MCF 10A (cell line): ENCODE data around the gene DCD. TPM values are rescaled to one million over a fixed set of nuclear protein-coding genes. Genes with fewer than 3 reads are reported as not detected.

Experiments
- BruUV-seq: library from RNA; stranded (reverse); fragments of 400-500 nt; replicated peaks from 2 replicates; lab custom pipeline; 2021; lab: Mats Ljungman, UMichigan
- CTCF ChIA-PET: fragments of 300-600 bp; sonication (Branson Sonifier 250); formaldehyde crosslinking; extraction: SDS; loops from one replicate; lab custom pipeline; 2021; ENCODE audit warnings: antibody characterized with exemption, inconsistent platforms; lab: Yijun Ruan, JAX
- POLR2A ChIA-PET: fragments of 300-600, 350-650 bp; sonication (Branson Sonifier 250); formaldehyde crosslinking; extraction: SDS; loops from one replicate; lab custom pipeline; 2020; ENCODE audit warnings: antibody characterized with exemption, inconsistent platforms; lab: Yijun Ruan, JAX
- DNase-seq: peaks from one replicate; pipeline ENCODE4 v3.0.0-alpha.2; 2018; ENCODE audit not compliant: unreplicated experiment
- H3K27ac Mint-ChIP-seq: one replicate; pipeline ENCODE4 v1.8.0; 2022; ENCODE audit warnings: mild to moderate bottlenecking, low read depth, mixed read lengths; ENCODE audit not compliant: unreplicated experiment
- H3K27me3 Mint-ChIP-seq: one replicate; pipeline ENCODE4 v1.8.0; 2022; ENCODE audit warnings: mixed read lengths; ENCODE audit not compliant: insufficient read depth, unreplicated experiment
- H3K36me3 Mint-ChIP-seq: one replicate; pipeline ENCODE4 v1.8.0; 2022; ENCODE audit warnings: mild to moderate bottlenecking, moderate library complexity, mixed read lengths; ENCODE audit not compliant: insufficient read depth, unreplicated experiment
- H3K4me1 Mint-ChIP-seq: one replicate; pipeline ENCODE4 v1.8.0; 2022; ENCODE audit warnings: mixed read lengths; ENCODE audit not compliant: insufficient read depth, unreplicated experiment
- H3K4me3 Mint-ChIP-seq: one replicate; pipeline ENCODE4 v1.8.0; 2022; ENCODE audit warnings: mild to moderate bottlenecking, moderate library complexity, mixed read lengths; ENCODE audit not compliant: unreplicated experiment
- H3K9me3 Mint-ChIP-seq: one replicate; pipeline ENCODE4 v1.8.0; 2022; ENCODE audit warnings: mixed read lengths; ENCODE audit not compliant: unreplicated experiment
- intact Hi-C: fragments of 100-400 bp; cut with micrococcal nuclease; formaldehyde crosslinking; loops from 2 replicates; pipeline ENCODE4 v1.14.1; 2022
- total RNA-seq: library from RNA; stranded (reverse); gene quantifications from 2 replicates; pipeline ENCODE4 v1.2.3, GENCODE V29; 2022
- TF ChIP-seq, protein P1 (sequence below): fragments of 200-600 bp; IDR thresholded peaks from one replicate; pipeline ENCODE4 v1.8.0; 2022; ENCODE audit warnings: antibody characterized with exemption, mild to moderate bottlenecking; ENCODE audit not compliant: unreplicated experiment

Gene DCD
- total RNA-seq, 1 experiment from 2014 or later: not detected

DNA sequence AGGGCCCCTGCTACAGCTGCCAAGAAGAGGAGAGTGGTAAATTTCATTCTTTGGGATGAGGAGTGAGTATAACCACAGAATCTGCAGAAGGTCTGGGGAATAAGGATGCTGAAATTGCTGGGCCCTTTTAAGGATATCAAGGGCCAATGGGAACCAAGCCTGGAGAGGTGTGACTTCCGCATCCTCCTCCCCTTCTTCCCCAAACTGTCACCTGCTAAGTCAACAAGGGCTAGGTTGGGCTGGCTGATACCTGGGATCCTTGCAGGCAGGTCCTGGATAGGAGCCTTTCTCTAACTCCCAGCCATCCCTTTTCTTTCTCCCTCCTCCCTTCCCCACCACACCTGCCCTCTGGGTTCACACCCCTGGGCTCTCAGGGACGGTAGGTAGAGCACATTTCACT is 13.4 kb downstream of the DCD start, which contains the start of gene LACRT:
Gene LACRT (minus strand): TSS at position 101 of the 400 bp plus-strand sequence. CDS start 54 bp downstream, at position 47.
- Mint-ChIP-seq H3K4me1 (no peaks in the 10 kb centered on the region), H3K36me3 (no peaks in the 10 kb centered on the region), H3K9me3 (no peaks in the 10 kb centered on the region), H3K27me3 (peaks cover 38% of the 10 kb centered on the region), H3K4me3 (no peak within 1 kb of the TSS), H3K27ac (no peak within 1 kb of the TSS)
- DNase-seq: no peak
- POLR2A ChIA-PET: no interaction called here
- intact Hi-C loops: no loop called here
- TF ChIP-seq, protein P1, sequence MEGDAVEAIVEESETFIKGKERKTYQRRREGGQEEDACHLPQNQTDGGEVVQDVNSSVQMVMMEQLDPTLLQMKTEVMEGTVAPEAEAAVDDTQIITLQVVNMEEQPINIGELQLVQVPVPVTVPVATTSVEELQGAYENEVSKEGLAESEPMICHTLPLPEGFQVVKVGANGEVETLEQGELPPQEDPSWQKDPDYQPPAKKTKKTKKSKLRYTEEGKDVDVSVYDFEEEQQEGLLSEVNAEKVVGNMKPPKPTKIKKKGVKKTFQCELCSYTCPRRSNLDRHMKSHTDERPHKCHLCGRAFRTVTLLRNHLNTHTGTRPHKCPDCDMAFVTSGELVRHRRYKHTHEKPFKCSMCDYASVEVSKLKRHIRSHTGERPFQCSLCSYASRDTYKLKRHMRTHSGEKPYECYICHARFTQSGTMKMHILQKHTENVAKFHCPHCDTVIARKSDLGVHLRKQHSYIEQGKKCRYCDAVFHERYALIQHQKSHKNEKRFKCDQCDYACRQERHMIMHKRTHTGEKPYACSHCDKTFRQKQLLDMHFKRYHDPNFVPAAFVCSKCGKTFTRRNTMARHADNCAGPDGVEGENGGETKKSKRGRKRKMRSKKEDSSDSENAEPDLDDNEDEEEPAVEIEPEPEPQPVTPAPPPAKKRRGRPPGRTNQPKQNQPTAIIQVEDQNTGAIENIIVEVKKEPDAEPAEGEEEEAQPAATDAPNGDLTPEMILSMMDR: no peak
- BruUV-seq: no TSS peak
- CTCF ChIA-PET: no interaction called here

DNA sequence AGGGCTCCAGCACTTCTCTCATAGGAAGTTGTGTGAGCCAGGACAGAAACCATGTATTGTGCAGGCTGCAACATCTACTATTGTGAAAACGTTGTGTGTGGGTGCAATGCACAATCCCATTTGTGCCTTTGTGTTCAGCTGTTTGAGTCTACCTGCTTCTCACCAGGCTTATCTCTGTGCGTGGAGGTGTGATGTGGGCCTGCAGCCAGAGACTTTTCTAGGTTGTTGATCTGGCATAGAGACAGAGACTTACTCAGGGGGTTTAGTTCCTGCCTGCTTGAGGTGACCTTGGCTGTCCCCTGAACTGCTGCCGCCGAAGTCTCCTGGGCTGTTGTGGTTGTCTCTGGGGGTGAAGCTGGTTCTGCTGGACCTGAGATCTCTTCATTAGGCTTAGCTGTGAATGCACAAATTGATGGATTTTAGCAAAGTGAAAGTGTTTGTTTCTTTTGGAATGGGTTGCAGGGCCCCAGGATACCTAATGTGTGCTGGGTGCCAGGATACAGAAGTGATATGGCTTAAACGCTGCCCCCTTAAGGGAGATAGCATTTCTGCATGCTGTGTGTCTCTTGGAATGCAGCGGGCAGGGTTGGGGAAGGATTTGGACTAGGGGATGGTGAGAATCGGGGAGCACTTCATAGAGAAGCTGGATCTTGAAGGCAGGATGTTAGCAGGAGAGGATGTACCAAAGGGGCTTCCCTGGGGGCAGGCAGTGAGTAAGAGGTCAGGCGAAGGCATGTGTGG is 16.0 kb downstream of the DCD start:
- Mint-ChIP-seq H3K9me3 (peaks cover 6% of the 10 kb centered on the region), H3K27ac (no peak overlapping the region), H3K36me3 (no peaks in the 10 kb centered on the region), H3K4me1 (no peaks in the 10 kb centered on the region), H3K4me3 (no peak overlapping the region), H3K27me3 (peaks cover 47% of the 10 kb centered on the region)
- intact Hi-C loops: no loop called here
- no TSS peak for BruUV-seq
- CTCF ChIA-PET: interaction anchor here (0.5 to 0.8 kb wide), 3 partner anchors 19 to 326 kb away, joined by 3 to 4 read pairs (median 4); no protein-coding TSS in a partner anchor
- TF ChIP-seq, protein P1: peak; percentile 7
- DNase-seq: no peak
- POLR2A ChIA-PET: no interaction called here

DNA sequence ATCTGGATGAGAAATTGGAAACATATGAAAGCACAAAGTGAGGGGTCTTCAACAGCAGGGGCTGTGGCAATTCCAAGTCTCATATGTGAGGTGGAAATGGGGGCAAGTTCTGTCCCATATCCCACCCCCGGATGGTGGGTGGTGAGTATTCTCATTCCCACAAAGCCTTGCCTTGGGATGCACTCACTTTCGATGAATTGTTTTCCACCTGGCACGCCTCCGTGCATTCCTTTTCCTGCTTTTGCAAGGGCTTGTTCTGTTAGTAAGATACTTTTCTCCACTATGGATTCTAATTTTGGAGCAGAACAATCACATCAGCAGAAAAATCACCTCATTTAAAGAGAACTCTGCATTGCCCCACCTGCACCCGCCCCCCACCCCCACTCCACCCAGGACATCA is 16.6 kb downstream of the DCD start:
- ChIA-PET CTCF (interaction anchor here (0.5 to 1.1 kb wide), 3 partner anchors 36 to 327 kb away, joined by 3 to 4 read pairs (median 4); no protein-coding TSS in a partner anchor), POLR2A (no interaction called here)
- no peaks in the 10 kb centered on the region for H3K36me3 Mint-ChIP-seq
- H3K4me3 Mint-ChIP-seq: no peak overlapping the region
- DNase-seq: no peak
- no peaks in the 10 kb centered on the region for H3K4me1 Mint-ChIP-seq
- peaks cover 11% of the 10 kb centered on the region for H3K9me3 Mint-ChIP-seq
- TF ChIP-seq, protein P1: no peak
- intact Hi-C loops: no loop called here
- H3K27me3 Mint-ChIP-seq: peaks cover 54% of the 10 kb centered on the region
- H3K27ac Mint-ChIP-seq: no peak overlapping the region
- no TSS peak for BruUV-seq

DNA sequence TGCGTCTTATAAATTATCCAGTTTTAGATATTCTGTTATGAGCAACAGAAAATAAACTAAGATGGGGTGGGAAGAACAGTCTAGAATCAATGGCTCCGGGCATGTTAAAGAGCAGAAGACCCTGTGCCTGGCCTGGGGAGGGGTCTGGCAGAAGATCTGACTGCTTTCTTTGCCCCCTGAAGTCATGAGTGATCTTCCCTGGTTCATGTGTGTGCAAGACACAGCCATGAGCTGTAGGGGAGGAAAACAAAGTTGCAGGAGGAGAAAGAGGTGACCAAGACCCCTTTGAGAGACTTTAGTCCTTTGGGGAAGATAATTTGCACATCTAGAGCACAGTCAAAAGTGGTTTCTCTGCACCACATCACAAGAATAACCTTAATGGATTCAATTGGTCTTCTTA is 18.2 kb downstream of the DCD start:
- POLR2A ChIA-PET: interaction anchor here (0.6 kb wide), 1 partner anchor 29 kb away, joined by 4 read pairs; no protein-coding TSS in a partner anchor

More for the DNA sequence above, 18.2 kb downstream of the DCD start:
- H3K36me3 Mint-ChIP-seq: no peaks in the 10 kb centered on the region
- DNase-seq: no peak
- intact Hi-C loops: no loop called here
- peaks cover 15% of the 10 kb centered on the region for H3K9me3 Mint-ChIP-seq
- BruUV-seq: no TSS peak
- H3K27me3 Mint-ChIP-seq: peaks cover 70% of the 10 kb centered on the region
- TF ChIP-seq, protein P1: no peak
- H3K4me3 Mint-ChIP-seq: no peak overlapping the region
- no peak overlapping the region for H3K27ac Mint-ChIP-seq
- CTCF ChIA-PET: interaction anchor here (1.2 to 1.8 kb wide), 2 partner anchors 71 to 73 kb away, joined by 3 to 4 read pairs; no protein-coding TSS in a partner anchor
- no peaks in the 10 kb centered on the region for H3K4me1 Mint-ChIP-seq
